HepG2 (cell line): Measurements from ENCODE around the gene CEP97. TPM values are rescaled to one million over a fixed set of nuclear protein-coding genes. Genes with fewer than 3 reads are reported as not detected.

Experiments used
- ATAC-seq: fragments of 200-7000 bp; cut with Tn5 transposase; 3 replicates; pipeline ENCODE4 v1.9.1; 2020; ENCODE audit warnings: mild to moderate bottlenecking, moderate library complexity
- BruUV-seq: library from RNA; stranded (reverse); fragments of 400-500 nt; replicated peaks from 2 replicates; lab custom pipeline; 2021; lab: Mats Ljungman, UMichigan
- CTCF ChIA-PET: fragments of 300-600 bp; formaldehyde crosslinking; extraction: SDS; loops from one replicate; lab custom pipeline; 2021; ENCODE audit warnings: low total read pairs, inconsistent platforms, low intra/inter-chr PET ratio; lab: Yijun Ruan, JAX
- POLR2A ChIA-PET: fragments of 350-600 bp; sonication (Branson Sonifier 250); formaldehyde crosslinking; loops from one replicate; lab custom pipeline; 2020; ENCODE audit warnings: antibody characterized with exemption, inconsistent platforms; lab: Yijun Ruan, JAX
- DNase-seq: peaks from one replicate; pipeline ENCODE4 v3.0.0-alpha.2; 2015; ENCODE audit warnings: low spot score
- FAIRE-seq: peaks from 3 replicates; lab custom pipeline; 2011; peaks lifted over from hg19 to GRCh38; lab: Jason Lieb, UNC
- H2AFZ ChIP-seq: one replicate; pipeline ENCODE4 v1.6.1; 2011; ENCODE audit warnings: low read length, inconsistent platforms
- H3K27ac ChIP-seq: fragments of 300-600 bp; 3 replicates; pipeline ENCODE4 v1.8.0; 2011; ENCODE audit warnings: mixed run types, mild to moderate bottlenecking, mixed read lengths, low read length, inconsistent platforms; ENCODE audit not compliant: insufficient read depth; ENCODE audit errors: extremely low read length
- H3K27me3 ChIP-seq, 2 experiments: fragments of 200-600 bp in 1 of 2; 2 replicates in 1 of 2; 3 replicates in 1 of 2; pipeline versions ENCODE4 v1.6.0 to v1.8.0; 2011; ENCODE audit warnings: low read length in 2 of 2, mild to moderate bottlenecking in 2 of 2, moderate library complexity in 2 of 2, inconsistent platforms in 1 of 2; ENCODE audit not compliant: insufficient read depth in 2 of 2, control insufficient read depth in 1 of 2
- H3K36me3 ChIP-seq, 2 experiments: fragments of 200-600 bp in 1 of 2; replicated peaks in 1 of 2; 2 replicates in 1 of 2; 3 replicates in 1 of 2; pipeline versions ENCODE4 v1.5.1 to v1.8.0; 2011; ENCODE audit warnings: low read length in 2 of 2, inconsistent platforms in 1 of 2; ENCODE audit not compliant: insufficient read depth in 2 of 2, control insufficient read depth in 1 of 2
- H3K4me1 ChIP-seq: 2 replicates; pipeline ENCODE4 v1.5.1; 2012; ENCODE audit warnings: low read length, inconsistent platforms; ENCODE audit not compliant: insufficient read depth
- H3K4me2 ChIP-seq: 2 replicates; pipeline ENCODE4 v1.6.0; 2011; ENCODE audit warnings: low read depth, low read length, inconsistent platforms
- H3K4me3 ChIP-seq, 3 experiments: fragments of 200-600 bp in 1 of 3; sonication (generic), shearing (Covaris generic) in 1 of 3; replicated peaks in 1 of 3; 2 replicates each; pipeline ENCODE4 v1.5.1; 2011 to 2016; ENCODE audit warnings: low read length in 3 of 3, inconsistent platforms in 2 of 3, low read depth in 2 of 3, mild to moderate bottlenecking in 2 of 3, control low read depth in 1 of 3, mixed read lengths in 1 of 3; ENCODE audit not compliant: insufficient read depth in 1 of 3
- H3K79me2 ChIP-seq: one replicate; pipeline ENCODE4 v1.6.1; 2011; ENCODE audit warnings: low read length, inconsistent platforms; ENCODE audit not compliant: insufficient read depth
- H3K9ac ChIP-seq: 2 replicates; pipeline ENCODE4 v1.6.0; 2011; ENCODE audit warnings: mild to moderate bottlenecking, low read depth, low read length, inconsistent platforms; ENCODE audit not compliant: insufficient read depth
- H3K9me3 ChIP-seq: 2 replicates; pipeline ENCODE4 v1.5.1; 2012; ENCODE audit warnings: mild to moderate bottlenecking, low read length
- H4K20me1 ChIP-seq: 2 replicates; pipeline ENCODE4 v1.6.0; 2011; ENCODE audit warnings: inconsistent platforms, mild to moderate bottlenecking, low read length, moderate library complexity; ENCODE audit not compliant: insufficient read depth
- DNMT1 ChIP-seq: sonication (generic); formaldehyde crosslinking; IDR thresholded peaks from 2 replicates; pipeline ENCODE4 v1.5.1; 2020; ENCODE audit warnings: mild to moderate bottlenecking, missing genetic modification reagents
- HNRNPL ChIP-seq: fragments of 200-400 bp; formaldehyde crosslinking; IDR thresholded peaks from 2 replicates; pipeline ENCODE4 v1.6.1; 2017; ENCODE audit warnings: mild to moderate bottlenecking, low read depth, low read length
- MAFF ChIP-seq: IDR thresholded peaks from 2 replicates; pipeline ENCODE4 v1.6.1; 2011; ENCODE audit warnings: low read depth, low read length, improper control_type of control experiment
- MAFG ChIP-seq: sonication (generic); formaldehyde crosslinking; IDR thresholded peaks from 2 replicates; pipeline ENCODE4 v1.5.1; 2020; ENCODE audit warnings: mild to moderate bottlenecking, missing genetic modification reagents
- MAFK ChIP-seq, 2 experiments: IDR thresholded peaks in 1 of 2; conservative IDR thresholded peaks in 1 of 2; 2 replicates each; pipeline ENCODE4 v1.6.1; 2011; ENCODE audit warnings: improper control_type of control experiment in 2 of 2, low read length in 2 of 2
- NCOA2 ChIP-seq: sonication (generic); formaldehyde crosslinking; IDR thresholded peaks from 2 replicates; pipeline ENCODE4 v1.8.0; 2022; ENCODE audit warnings: inconsistent platforms
- NFE2 ChIP-seq: sonication (generic); formaldehyde crosslinking; IDR thresholded peaks from 2 replicates; pipeline ENCODE4 v1.4.0; 2020; ENCODE audit warnings: missing genetic modification reagents
- SKIL ChIP-seq: sonication (generic); formaldehyde crosslinking; IDR thresholded peaks from 2 replicates; pipeline ENCODE4 v1.8.0; 2022; ENCODE audit warnings: missing genetic modification reagents, mild to moderate bottlenecking, moderate library complexity, borderline replicate concordance
- STAT6 ChIP-seq: sonication (generic); formaldehyde crosslinking; IDR thresholded peaks from 2 replicates; pipeline ENCODE4 v1.4.0; 2020; ENCODE audit warnings: missing genetic modification reagents, mild to moderate bottlenecking, borderline replicate concordance
- U2AF1 ChIP-seq: fragments of 200-400 bp; formaldehyde crosslinking; optimal IDR thresholded peaks from 2 replicates; pipeline ENCODE3; 2017; ENCODE audit warnings: mild to moderate bottlenecking, low read depth, low read length
- ZFP41 ChIP-seq: sonication (generic); formaldehyde crosslinking; IDR thresholded peaks from 2 replicates; pipeline ENCODE4 v1.4.0; 2020; ENCODE audit warnings: mild to moderate bottlenecking, missing genetic modification reagents, borderline replicate concordance
- ZMYM4 ChIP-seq: sonication (generic); formaldehyde crosslinking; IDR thresholded peaks from 2 replicates; pipeline ENCODE4 v1.8.1; 2023; ENCODE audit warnings: mild to moderate bottlenecking, missing genetic modification reagents
- ZNF225 ChIP-seq: sonication (generic); formaldehyde crosslinking; IDR thresholded peaks from 2 replicates; pipeline ENCODE4 v1.4.0; 2020; ENCODE audit warnings: mild to moderate bottlenecking, missing genetic modification reagents
- ZNF230 ChIP-seq: sonication (generic); formaldehyde crosslinking; IDR thresholded peaks from 2 replicates; pipeline ENCODE4 v1.4.0; 2020; ENCODE audit warnings: mild to moderate bottlenecking, missing genetic modification reagents
- ZNF564 ChIP-seq: sonication (generic); formaldehyde crosslinking; IDR thresholded peaks from 2 replicates; pipeline ENCODE4 v1.8.1; 2023; ENCODE audit warnings: mild to moderate bottlenecking, missing genetic modification reagents
- ZNF687 ChIP-seq: sonication (generic); formaldehyde crosslinking; IDR thresholded peaks from 2 replicates; pipeline ENCODE4 v1.5.1; 2020; ENCODE audit warnings: mild to moderate bottlenecking, missing genetic modification reagents, moderate library complexity
- ZNF720 ChIP-seq: sonication (generic); formaldehyde crosslinking; IDR thresholded peaks from 2 replicates; pipeline ENCODE4 v1.4.0; 2020; ENCODE audit warnings: missing genetic modification reagents
- ZSCAN31 ChIP-seq: sonication (generic); formaldehyde crosslinking; IDR thresholded peaks from 2 replicates; pipeline ENCODE4 v1.5.0; 2020; ENCODE audit warnings: low read depth, mild to moderate bottlenecking, missing genetic modification reagents
- WGBS: methylation state at CpG from one replicate; pipeline ENCODE4 v1.1.6; 2017; ENCODE audit warnings: low lambda C conversion rate; 5-methylcytosine and 5-hydroxymethylcytosine counted together
- in situ Hi-C: cut with HindIII; loops from 2 replicates; pipeline ENCODE4 v1.10.0; 2017; ENCODE audit warnings: low pct_unique_long_range_greater_than_20kb; ENCODE audit not compliant: extremely low pct_ligation_motif_present
- intact Hi-C: fragments of 100-400 bp; cut with micrococcal nuclease; formaldehyde crosslinking; loops from one replicate; pipeline ENCODE4 v1.10.0; 2022; ENCODE audit not compliant: unreplicated experiment
- polyA plus RNA-seq, 8 experiments: library from polyadenylated mRNA; depleted of rRNA in 3 of 8; stranded (reverse) in 7 of 8; unstranded in 1 of 8; fragments of >200 nt; fragmentation: Illumina TruSeq in 4 of 8; extraction: Trizol in 4 of 8; gene quantifications; 2 replicates each; pipeline versions ENCODE4 v1.2.1 to v1.2.3, GENCODE V29; 2011 to 2016; ENCODE audit warnings: low read depth in 4 of 8, missing spikeins in 1 of 8, mixed read lengths in 1 of 8; ENCODE audit not compliant: insufficient read depth in 1 of 8
- total RNA-seq, 5 experiments: library from RNA; depleted of rRNA; stranded (reverse); fragments of >200 nt; fragmentation: Illumina TruSeq; extraction: Trizol; gene quantifications; 2 replicates each; pipeline ENCODE4 v1.2.3, GENCODE V29; 2016; ENCODE audit warnings: low read depth in 1 of 5

Gene CEP97
- total and polyA plus RNA-seq, 2 of the 13 experiments (the other 11 are each of a cell fraction or from before 2014, with no cell fraction given), result 0.99 to 6.5 TPM

GRCh38 chr3:101780661-101781060 lies 56.2 kb downstream of the CEP97 start:
- H3K4me3 ChIP-seq, result no peak overlapping the region
- FAIRE-seq, result no peak
- ATAC-seq, result no peak
- intact Hi-C loops, result no loop called here
- H3K4me2 ChIP-seq, result no peak overlapping the region
- peaks cover 0 to 3% of the 10 kb centered on the region in 2 experiments; a peak in 1 of 5 replicates for H3K36me3 ChIP-seq
- no peaks in the 10 kb centered on the region; a peak in 1 of 5 replicates for H3K27me3 ChIP-seq
- no peaks in the 10 kb centered on the region for H4K20me1 ChIP-seq
- CTCF ChIA-PET, result no interaction called here
- no peaks in the 10 kb centered on the region for H3K9me3 ChIP-seq
- H3K27ac ChIP-seq, result no peak overlapping the region
- 53% methylated on average over 2 of the region's 2 CpGs for WGBS
- POLR2A ChIA-PET, result no interaction called here
- peak; percentile 14 for DNase-seq
- peaks cover 25% of the 10 kb centered on the region for H3K4me1 ChIP-seq
- no TSS peak for BruUV-seq
- in situ Hi-C loops, result no loop called here
- no peaks in the 10 kb centered on the region for H3K79me2 ChIP-seq
- no peak overlapping the region for H2AFZ ChIP-seq
- no peak overlapping the region for H3K9ac ChIP-seq
- 0 out of 2 replicates have a peak, but pooled peaks have one; percentile 23 for TF ChIP-seq MAFG (CRISPR knock-in tag)
- no peak for TF ChIP-seq HNRNPL
- no peak for TF ChIP-seq SKIL (CRISPR knock-in tag)
- peak; percentile 93 for TF ChIP-seq MAFF
- no peak for TF ChIP-seq ZFP41 (CRISPR knock-in tag)
- TF ChIP-seq ZNF225 (CRISPR knock-in tag), result no peak
- TF ChIP-seq U2AF1, result no peak
- TF ChIP-seq MAFK (conservative IDR thresholded peaks at IDR 0.05 in 1 of 2, IDR thresholded peaks at IDR 0.05 in 1 of 2; ENCODE audit: low read length in 2 of 2), result peak; percentile 95
- no peak for TF ChIP-seq DNMT1 (CRISPR knock-in tag)
- TF ChIP-seq NFE2 (CRISPR knock-in tag), result peak; percentile 90; the same call in 1 of the 2 replicates
- no peak for TF ChIP-seq ZNF687 (CRISPR knock-in tag)
- no peak for TF ChIP-seq NCOA2 (CRISPR knock-in tag)
- no peak for TF ChIP-seq STAT6 (CRISPR knock-in tag)
- TF ChIP-seq ZNF564 (CRISPR knock-in tag), result no peak
- TF ChIP-seq ZNF230, result no peak
- TF ChIP-seq ZNF720, result no peak
- no peak for TF ChIP-seq ZSCAN31 (CRISPR knock-in tag)
- no peak for TF ChIP-seq ZMYM4 (CRISPR knock-in tag)
